BLaER1 (cell line): Measurements from ENCODE around the gene CNEP1R1.

ENCODE experiments used
- H3K27ac ChIP-seq: shearing (Covaris generic); formaldehyde crosslinking; 2 replicates; pipeline ENCODE4 v1.8.1; 2022
- H3K27me3 ChIP-seq: shearing (Covaris generic); formaldehyde crosslinking; 2 replicates; pipeline ENCODE4 v1.8.1; 2022
- H3K36me3 ChIP-seq: shearing (Covaris generic); formaldehyde crosslinking; 2 replicates; pipeline ENCODE4 v1.8.1; 2022
- H3K4me1 ChIP-seq: shearing (Covaris generic); formaldehyde crosslinking; 2 replicates; pipeline ENCODE4 v1.8.1; 2022
- H3K4me2 ChIP-seq: shearing (Covaris generic); formaldehyde crosslinking; 2 replicates; pipeline ENCODE4 v1.8.1; 2022
- H3K4me3 ChIP-seq: shearing (Covaris generic); formaldehyde crosslinking; 2 replicates; pipeline ENCODE4 v1.8.1; 2022
- H3K9ac ChIP-seq: shearing (Covaris generic); formaldehyde crosslinking; 2 replicates; pipeline ENCODE4 v1.8.1; 2022
- H3K9me3 ChIP-seq: shearing (Covaris generic); formaldehyde crosslinking; 2 replicates; pipeline ENCODE4 v1.8.1; 2022
- H4K20me1 ChIP-seq: shearing (Covaris generic); formaldehyde crosslinking; 2 replicates; pipeline ENCODE4 v1.8.1; 2022
- Cebpa-rat ChIP-seq: shearing (Covaris generic); IDR thresholded peaks from 2 replicates; pipeline ENCODE4 v1.8.1; 2022

Gene CNEP1R1

DNA sequence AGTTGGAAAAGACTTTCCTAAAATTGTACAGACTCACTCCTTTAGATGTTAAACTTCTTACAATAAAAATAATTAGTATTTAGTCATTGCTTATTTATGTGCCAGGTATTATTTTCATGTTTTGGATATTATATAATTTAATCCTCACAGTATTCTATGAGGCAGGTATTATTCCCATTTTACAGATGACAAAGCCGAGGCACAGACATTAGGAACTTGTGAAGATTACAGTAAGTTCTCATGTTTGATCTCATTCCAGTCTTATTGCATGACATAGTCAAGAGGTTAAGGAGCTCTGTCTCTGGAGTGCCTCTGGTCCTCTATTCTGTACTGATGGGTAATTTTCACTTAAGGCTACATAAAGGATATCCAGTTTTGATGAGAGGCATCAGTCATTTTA, 44.0 kb downstream of the CNEP1R1 start:
- peaks cover 66% of the 10 kb centered on the region for H4K20me1 ChIP-seq
- no peaks in the 10 kb centered on the region for H3K9me3 ChIP-seq
- no peak overlapping the region for H3K4me3 ChIP-seq
- H3K27me3 ChIP-seq = no peaks in the 10 kb centered on the region
- no peak overlapping the region for H3K9ac ChIP-seq
- H3K27ac ChIP-seq = no peak overlapping the region
- H3K4me2 ChIP-seq = no peak overlapping the region
- peaks cover 24% of the 10 kb centered on the region for H3K4me1 ChIP-seq
- TF ChIP-seq Cebpa-rat = no peak
- H3K36me3 ChIP-seq = peaks cover 49% of the 10 kb centered on the region

- Histone ChIP-seq H3K27me3 (no peaks in the 10 kb centered on the region), H3K27ac (no peak overlapping the region), H3K9ac (no peak overlapping the region), H3K36me3 (peaks cover 67% of the 10 kb centered on the region), H4K20me1 (peaks cover 66% of the 10 kb centered on the region), H3K4me1 (peaks cover 24% of the 10 kb centered on the region), H3K4me3 (no peak overlapping the region), H3K9me3 (no peaks in the 10 kb centered on the region), H3K4me2 (no peak overlapping the region)
- no peak for TF ChIP-seq Cebpa-rat
Measured at GRCh38 chr16:50071075-50071671, 46.1 kb downstream of the CNEP1R1 start.

- Histone ChIP-seq H4K20me1 (peaks cover 51% of the 10 kb centered on the region), H3K36me3 (peaks cover 83% of the 10 kb centered on the region), H3K4me3 (no peak overlapping the region), H3K27me3 (no peaks in the 10 kb centered on the region), H3K4me1 (peaks cover 11% of the 10 kb centered on the region), H3K9me3 (no peaks in the 10 kb centered on the region), H3K4me2 (no peak overlapping the region), H3K9ac (no peak overlapping the region), H3K27ac (no peak overlapping the region)
- no peak for TF ChIP-seq Cebpa-rat
Measured at GRCh38 chr16:50072730-50073129, 47.7 kb downstream of the CNEP1R1 start.

- Histone ChIP-seq H3K36me3 (peaks cover 96% of the 10 kb centered on the region), H3K27me3 (no peaks in the 10 kb centered on the region), H4K20me1 (peaks cover 13% of the 10 kb centered on the region; the same call in 1 of the 2 replicates)
Measured at GRCh38 chr16:50079397-50080140, 54.5 kb downstream of the CNEP1R1 start.

GRCh38 chr16:50081428-50082018, 56.5 kb downstream of the CNEP1R1 start:
- Histone ChIP-seq H3K9ac (no peak overlapping the region), H3K4me1 (no peaks in the 10 kb centered on the region), H3K9me3 (no peaks in the 10 kb centered on the region), H4K20me1 (peaks cover 13% of the 10 kb centered on the region; the same call in 1 of the 2 replicates), H3K27me3 (no peaks in the 10 kb centered on the region), H3K36me3 (peaks cover 98% of the 10 kb centered on the region), H3K4me3 (no peak overlapping the region), H3K4me2 (no peak overlapping the region), H3K27ac (no peak overlapping the region)
- no peak for TF ChIP-seq Cebpa-rat

More at GRCh38 chr16:50079397-50080140, 54.5 kb downstream of the CNEP1R1 start:
- Histone ChIP-seq H3K4me3 (no peak overlapping the region), H3K4me2 (no peak overlapping the region), H3K9ac (no peak overlapping the region), H3K27ac (no peak overlapping the region), H3K4me1 (no peaks in the 10 kb centered on the region), H3K9me3 (no peaks in the 10 kb centered on the region)
- no peak for TF ChIP-seq Cebpa-rat

GRCh38 chr16:50083996-50084395, 59.0 kb downstream of the CNEP1R1 start:
- Histone ChIP-seq H3K4me3 (no peak overlapping the region), H3K9me3 (no peaks in the 10 kb centered on the region), H3K9ac (no peak overlapping the region), H3K4me2 (no peak overlapping the region), H3K27me3 (no peaks in the 10 kb centered on the region), H3K27ac (no peak overlapping the region), H3K4me1 (no peaks in the 10 kb centered on the region), H4K20me1 (peaks cover 18% of the 10 kb centered on the region; the same call in 1 of the 2 replicates), H3K36me3 (peaks cover 98% of the 10 kb centered on the region)
- TF ChIP-seq Cebpa-rat = no peak

DNA sequence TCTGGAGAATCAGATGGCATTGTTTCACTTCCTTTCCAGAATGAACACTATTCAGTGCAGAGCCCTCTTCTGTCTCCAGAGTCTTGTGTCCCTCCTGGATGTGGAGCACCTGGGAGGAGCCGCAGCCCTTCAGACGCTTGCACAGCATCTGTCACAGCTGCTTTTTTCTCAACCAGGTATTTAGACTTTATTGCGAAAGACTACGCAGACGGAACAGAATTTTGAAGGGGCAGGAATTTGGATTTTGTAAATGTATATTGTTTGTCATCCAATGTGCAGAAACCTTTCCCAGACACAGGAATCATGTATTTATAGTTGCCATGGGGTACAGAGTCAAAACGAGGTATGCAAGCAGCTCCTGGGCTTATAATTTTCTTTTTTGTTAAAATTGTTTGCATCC, 61.2 kb downstream of the CNEP1R1 start:
- 0 out of 2 replicates have a peak, but pooled peaks cover 5% of the 10 kb centered on the region for H4K20me1 ChIP-seq
- no peak overlapping the region for H3K4me3 ChIP-seq
- H3K27ac ChIP-seq = no peak overlapping the region
- H3K27me3 ChIP-seq = no peaks in the 10 kb centered on the region
- no peak overlapping the region for H3K9ac ChIP-seq
- H3K36me3 ChIP-seq = peaks cover 98% of the 10 kb centered on the region
- no peak overlapping the region for H3K4me2 ChIP-seq
- TF ChIP-seq Cebpa-rat = no peak; the same call in 1 of the 2 replicates
- no peaks in the 10 kb centered on the region for H3K4me1 ChIP-seq
- no peaks in the 10 kb centered on the region for H3K9me3 ChIP-seq
